ENCODE measurements around the gene CEP112.

The CEP112 gene

DNA sequence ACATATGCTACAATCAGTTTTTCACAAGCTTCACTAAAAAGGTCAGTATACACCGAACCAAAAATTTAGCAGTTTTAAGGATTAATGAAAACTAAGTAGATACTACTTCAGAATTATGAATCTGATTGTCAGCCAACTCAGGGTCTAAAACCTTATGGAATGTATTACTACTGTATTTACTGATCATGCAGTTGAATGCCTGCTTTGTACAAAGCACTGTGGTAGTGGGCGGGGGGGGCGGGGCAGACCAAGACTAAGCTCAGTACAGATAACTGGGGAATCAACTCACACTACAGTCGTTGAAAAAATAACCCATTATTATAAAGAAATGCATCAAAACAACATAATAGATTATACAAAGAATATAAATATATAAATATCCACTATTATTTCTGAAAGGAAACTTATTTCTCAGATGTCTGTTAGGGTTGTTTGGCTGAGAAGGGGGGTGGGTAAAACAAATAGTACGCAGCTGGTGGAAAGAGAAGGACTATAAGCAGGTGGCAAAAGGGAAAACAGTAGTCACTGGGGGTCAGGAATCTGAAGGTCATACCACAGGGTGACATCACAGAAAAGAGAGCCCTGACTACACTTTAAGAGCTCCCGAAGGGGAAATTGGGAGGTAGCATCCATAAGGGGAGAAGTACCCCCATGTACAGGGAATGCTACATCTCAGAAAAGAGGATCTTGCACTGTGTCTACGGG is 521.1 kb downstream of the CEP112 start:
- DNase-seq = no peak

DNA sequence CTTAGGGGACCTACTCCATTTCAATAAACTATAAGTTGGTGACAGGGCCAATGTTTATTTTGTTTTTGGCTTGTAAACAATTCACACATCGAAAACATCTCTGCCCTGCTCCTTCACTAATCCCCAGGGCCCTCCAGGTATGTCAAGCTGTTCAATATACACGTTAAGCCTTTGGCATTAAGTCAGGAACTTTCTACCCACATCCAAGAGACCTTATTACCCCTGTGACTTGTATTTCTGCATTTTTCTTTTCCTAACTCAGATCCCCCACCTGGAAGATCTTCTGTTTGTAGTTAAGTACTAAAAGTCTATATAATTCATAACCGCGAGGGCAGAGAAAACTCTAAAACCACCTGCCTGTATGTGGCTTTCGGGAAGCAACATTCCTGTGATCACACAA is 523.7 kb downstream of the CEP112 start:
- no peak for DNase-seq

DNA sequence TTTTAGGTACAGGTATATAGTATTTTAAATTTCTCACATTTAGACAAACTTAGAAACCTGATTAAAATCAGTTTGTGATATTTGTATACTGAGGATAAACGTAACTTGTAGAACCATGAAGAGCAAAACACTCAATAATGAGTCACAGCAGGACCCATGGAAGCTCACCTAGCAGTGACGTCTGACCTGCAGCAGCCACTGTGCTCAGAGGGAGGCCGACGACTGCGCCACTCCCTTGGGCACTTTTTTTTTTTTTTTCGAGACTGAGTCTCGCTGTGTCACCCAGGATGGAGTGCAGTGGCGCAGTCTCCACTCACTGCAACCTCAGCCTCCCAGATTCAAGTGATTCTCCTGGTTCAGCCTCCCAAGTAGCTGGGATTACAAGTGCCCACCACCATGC is 524.3 kb downstream of the CEP112 start:
- no peak for DNase-seq

DNA sequence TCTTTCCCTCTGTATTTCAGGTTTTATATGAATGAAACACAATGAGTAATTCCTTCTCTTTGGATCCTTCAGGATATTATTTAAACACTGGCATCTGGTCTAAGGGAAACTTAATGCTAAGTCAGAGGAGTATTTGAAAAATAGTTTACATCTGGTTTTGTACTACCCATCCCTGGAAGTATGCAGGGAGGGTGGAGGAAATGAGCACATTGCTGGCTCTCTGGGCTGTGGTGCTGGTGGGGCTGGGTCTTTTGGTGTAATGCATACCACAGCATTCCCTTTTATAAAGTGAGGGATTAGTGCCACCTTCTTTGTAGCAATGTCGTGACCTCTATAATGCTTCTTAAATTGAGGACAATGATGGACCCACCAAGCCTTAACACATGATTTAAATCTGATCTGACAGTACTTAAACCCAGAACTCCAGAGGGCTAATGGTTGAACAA is 525.0 kb downstream of the CEP112 start:
- no peak for DNase-seq

DNA sequence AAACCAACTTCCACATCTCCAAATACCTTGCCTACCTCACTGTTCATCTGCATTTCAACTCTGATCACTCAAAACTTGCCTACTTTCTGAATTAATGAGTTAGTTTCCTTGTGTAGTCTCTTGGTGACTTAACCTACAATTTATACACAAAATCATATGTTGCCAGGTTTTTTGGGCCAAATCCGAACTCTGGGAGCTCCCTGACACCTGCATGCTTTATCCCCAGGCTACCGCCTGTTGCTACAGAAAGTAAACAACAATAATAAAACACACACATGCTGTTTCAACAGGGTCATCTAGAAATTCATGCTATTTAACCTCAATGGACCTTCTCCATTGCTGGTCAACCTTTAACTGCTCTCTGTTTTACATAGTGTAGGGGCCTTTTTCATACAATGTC is 526.0 kb downstream of the CEP112 start:
- no peak for DNase-seq

DNA sequence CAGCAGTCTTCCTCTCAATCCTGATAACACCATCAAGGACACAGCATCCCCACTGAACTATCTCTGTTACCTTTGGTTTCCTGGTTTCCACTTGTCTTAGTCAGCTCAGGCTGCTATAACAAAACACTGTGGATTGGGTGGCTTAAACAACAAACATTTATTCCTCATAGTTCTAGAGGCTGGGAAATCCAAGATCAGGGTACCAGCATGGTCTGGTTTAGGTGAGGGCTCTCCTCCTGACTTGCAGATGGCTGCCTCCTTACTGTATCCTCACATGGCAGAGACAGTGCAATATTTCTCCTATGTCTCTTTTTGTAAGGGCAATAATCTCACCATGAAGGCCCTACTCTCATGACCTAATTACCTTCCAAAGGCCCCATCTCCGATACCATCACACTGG is 527.2 kb downstream of the CEP112 start:
- no peak for DNase-seq

DNA sequence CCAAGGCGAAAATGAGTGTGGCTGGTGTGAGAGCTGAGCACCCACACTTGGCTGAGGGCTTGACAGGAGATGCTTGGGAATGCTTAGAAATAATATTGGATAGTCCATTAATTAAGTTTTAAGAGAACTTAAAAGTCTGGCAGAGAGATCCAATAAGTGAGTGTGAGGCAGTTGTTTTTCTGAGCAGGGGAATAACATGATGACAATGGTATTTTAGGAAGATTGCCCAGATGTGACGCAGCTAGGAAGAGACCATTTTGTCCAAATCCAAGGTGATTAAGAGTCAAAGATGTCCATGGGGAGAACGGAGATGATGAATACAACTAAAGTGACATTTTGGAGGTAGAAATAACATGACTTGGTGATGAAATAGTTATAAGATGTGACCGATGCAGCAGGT is 527.7 kb downstream of the CEP112 start:
- DNase-seq = no peak

DNA sequence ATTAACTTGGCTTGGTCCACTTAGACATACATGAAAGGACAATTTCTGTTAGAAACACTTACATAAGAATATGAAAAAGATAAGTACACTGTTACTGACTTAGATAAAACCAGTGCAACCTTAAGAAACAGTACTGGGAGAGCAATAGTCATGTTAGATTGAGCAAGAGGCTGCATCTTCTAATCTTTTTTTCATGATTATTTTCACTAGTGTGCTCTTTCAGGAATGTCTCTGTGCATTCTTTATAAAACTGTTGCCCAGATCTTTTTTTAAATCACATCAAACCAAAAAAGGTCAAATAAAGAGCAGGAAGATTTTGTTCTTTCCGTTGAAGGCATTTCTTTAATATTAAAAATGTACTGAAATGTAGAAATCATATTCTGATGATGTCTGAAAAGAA is 529.7 kb downstream of the CEP112 start:
- no peak for DNase-seq

DNA sequence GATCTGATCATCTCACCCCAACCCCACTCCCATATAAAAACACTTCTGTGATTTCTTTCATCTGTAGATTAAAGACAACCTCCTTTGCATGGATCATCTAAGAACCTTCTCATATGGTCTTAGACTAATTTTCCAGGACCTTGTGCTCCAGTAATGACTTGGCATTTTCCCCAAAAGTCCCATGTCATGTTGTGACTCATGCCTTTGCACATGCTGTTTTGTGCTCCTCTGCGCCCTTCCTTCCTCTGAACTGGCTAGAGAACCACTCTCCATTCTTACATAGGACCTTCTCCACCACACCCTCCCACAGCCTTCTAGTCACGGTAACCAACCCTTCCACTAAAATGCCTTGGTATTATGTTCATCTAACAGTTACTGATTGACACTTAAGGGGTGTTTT is 531.0 kb downstream of the CEP112 start:
- no peak for DNase-seq

DNA sequence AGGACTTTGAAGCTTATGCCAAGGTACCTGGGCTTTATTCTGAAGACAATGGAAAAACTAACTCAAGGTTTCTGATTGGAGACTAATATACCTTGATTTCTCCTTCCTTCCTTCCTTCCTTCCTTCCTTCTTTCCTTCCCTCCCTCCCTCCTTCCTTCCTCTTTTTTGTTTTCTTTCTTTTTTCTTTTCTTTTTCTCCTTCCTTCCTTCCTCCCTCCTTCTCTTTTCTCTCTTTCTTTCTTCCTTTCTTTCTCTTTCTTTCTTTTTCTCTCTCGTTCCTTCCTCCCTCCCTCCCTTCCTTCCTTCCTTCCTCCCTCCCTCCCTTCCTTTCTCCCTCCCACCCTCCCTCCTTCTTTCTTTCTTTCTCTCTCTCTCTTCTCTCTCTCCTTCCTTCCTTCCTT is 531.9 kb downstream of the CEP112 start:
- no peak for DNase-seq

DNA sequence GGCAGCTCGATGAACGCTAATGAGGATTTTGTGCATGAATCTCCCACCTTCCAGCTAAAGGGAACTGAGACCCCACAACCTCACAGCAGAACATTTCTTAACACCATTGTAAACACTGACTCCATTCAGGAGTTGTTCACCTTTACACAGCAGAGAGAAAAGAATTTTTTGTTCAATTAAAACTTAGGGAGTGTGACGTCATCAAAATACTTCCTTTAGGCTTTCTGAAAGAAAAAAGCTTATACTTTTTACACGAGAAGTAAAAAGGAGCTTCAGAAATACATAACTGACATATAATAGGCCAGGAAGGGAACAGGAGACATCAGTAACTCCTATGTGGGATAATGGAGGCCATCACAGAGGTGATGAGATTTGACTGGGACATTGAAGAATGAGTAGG is 532.4 kb downstream of the CEP112 start:
- DNase-seq = no peak

DNA sequence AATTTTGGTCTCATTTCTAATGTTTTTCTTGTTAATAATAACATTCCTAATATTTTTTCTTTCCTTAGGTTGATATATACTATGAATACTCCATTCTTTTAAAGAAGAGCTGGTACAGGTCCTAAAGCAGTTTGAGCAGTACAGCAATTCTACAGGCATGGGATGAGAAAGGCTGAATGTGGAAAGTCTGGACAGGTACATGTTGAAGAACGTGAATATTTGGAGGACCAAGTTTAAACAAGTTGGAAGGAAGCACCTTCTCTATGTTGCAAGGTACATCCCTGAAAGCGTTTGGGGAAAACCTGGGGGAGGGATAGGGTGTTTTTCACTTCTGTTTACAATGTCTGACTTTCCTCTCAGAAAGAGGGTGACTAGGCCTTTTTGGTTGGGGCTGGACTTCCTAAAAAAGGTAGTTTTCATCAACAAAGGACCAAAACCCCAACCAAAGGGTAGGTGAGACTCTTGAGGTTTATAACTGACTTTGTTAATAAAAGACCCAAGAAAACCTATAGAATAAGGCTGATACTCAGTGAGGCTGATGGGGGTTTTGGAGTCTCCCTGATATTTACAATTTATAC is 534.6 kb downstream of the CEP112 start:
- no peak for DNase-seq

DNA sequence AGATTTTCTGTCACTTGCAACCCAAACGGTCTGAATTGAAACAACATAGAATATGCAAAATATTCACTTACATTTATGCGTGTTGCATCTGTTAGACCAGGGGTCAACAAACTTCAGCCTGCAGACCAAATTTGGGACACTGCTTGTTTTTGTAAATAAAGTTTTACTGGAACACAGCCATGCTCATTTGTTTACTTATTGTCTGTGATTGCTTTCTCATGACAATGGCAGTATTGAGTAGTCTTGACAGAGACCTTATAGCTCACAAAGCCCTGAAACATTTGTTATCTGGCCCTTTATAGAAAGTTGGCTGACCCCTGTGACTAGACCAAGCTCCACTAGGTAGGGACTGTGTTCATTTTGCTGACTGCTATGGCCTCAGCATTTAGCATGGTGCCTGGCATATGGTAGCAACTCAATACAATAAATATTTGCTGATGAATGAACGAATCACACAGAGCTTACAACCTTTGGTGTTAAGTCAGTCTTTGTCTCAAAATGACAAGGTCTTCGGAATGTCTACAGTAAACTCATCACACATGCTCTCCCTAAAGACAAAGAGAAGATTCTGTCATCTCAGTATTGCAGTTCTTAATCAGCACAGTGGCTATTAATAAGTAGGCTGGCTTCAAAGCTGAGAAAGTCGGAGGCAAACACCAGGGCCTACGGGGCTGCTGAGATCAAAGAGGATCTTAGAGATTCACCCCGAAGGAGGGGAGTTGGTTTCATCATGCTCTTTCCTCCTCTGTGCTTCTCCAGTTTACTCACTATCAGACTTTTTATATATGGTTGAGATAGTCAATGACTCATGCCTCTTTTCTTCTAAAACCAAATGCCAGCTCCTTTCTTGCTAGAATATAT is 535.3 kb downstream of the CEP112 start:
- no peak for DNase-seq

DNA sequence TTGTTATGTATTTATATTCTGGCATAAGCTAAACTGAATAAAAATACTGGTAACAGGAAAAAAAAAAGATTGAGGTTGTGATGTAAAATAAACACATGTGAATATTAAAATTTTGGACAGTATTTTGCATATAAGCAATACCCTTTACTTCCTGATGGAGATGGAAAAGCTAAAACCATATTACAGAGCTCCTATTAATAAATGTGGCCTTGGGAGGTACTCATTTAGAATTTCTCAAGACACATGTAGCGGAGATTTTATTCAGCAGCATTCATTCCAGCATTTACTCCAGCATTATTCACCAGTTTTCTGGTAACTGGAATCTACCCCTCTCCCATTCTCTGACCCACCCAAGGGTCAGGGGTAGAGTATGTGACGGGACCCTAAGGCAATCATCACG is 536.2 kb downstream of the CEP112 start:
- no peak for DNase-seq

DNA sequence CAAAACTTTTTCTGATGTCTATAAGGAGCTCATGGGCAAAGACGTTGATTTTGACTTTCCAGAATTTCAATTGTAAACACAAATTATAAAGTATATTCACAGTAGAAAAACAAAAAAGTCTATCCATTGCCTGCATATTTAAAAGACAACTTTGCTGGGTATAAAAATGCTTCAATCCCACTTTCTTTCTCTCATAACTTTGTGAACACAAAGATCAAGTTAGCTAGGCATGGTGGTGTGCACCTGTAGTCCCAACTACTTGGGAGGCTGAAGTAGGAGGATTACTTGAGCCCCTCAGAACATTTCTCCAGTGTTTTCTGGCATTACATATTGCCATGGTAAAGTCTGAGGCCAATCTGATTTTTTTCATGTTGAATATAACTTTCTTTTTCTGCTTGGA is 547.4 kb downstream of the CEP112 start:
- DNase-seq = no peak

DNA sequence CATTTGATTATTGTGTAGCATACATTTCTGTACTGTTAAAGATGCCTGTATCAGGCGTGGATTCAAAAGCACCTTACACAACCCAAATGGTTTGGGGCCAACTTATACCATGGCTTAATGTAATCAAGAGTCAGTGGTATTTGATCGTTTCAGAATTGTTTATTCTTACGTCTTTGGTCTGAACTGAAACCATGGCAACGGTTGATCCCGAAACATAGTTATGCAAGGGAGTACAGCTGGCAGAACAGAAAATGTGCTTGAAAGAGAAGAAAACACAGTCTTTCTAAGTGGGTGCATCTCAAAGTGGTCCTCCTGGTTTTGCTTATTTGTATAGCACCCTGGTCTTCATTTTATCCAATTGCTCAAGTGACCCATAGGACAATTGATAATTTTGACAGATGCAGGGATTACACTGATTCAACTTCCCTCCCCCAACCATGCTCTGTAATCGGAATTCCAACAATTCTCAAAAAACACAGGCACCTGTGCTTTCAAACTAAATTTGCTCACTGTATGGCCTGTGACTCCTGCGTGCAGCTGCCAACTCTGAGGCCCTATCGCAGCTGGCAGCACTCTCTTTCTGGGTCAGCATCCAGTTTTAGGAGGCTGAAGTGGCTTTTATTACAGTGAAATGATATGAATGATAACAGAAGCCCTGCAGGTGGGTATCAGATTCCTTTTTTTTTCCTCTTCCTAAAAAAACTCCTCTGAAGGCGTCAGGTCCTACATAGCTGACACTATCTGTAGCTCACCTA is 553.5 kb downstream of the CEP112 start:
- DNase-seq = no peak

DNA sequence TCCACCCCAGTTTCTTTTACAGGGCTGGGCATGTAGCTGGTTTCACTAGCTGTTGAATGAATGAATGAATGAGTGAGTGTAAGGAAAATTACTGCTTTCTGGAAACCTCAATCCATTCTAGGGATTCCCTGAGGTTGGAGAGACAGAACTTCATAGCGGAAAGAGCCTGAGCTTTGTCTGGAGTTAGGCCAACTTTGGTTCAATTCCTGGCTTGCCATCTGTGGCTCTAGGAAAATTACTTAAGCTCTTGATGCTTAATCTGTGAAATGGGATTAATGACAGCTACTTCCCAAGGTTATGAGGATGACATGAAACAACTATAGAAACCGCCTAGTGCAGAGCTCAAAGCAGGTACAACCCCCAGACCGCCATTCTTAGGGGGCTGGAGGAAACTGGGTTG is 554.1 kb downstream of the CEP112 start:
- DNase-seq = no peak

DNA sequence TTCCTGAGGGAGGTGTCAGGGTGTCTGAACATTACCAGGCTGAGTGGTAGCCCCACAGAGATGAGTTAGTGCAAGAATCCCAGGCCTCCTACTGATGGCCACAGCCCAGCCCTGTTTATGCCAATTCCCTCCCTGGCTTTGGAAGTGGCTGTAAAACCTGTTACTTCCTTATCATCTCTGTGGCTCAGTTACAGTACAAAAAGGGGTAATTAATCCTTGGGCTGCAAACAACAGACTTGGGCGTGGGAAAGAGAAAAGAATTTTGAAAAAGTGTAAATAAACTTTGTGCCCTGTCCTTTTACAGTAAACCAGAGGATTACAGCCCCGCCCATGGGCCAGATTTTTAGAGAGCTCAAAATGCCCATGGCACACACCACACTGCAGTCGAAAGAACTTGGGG is 557.4 kb downstream of the CEP112 start:
- no peak for DNase-seq

DNA sequence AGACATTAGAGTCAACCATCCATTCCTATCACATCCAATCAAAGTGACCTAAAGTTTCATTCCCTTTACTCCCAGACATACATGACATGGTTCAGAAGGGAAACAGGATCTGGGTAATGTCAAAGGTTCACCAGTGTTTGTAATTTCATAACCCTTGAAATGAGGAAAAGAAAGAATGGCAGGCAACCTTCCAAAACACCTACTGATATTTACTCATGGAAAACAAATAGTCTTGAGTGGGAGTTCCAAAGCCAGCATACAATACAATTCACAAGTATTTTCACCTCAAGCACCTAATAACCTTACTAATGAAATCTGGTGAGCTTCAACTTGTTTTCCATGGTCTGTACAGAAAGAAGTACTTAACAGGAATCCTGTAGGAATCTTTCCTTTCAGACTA is 557.9 kb downstream of the CEP112 start:
- no peak for DNase-seq

DNA sequence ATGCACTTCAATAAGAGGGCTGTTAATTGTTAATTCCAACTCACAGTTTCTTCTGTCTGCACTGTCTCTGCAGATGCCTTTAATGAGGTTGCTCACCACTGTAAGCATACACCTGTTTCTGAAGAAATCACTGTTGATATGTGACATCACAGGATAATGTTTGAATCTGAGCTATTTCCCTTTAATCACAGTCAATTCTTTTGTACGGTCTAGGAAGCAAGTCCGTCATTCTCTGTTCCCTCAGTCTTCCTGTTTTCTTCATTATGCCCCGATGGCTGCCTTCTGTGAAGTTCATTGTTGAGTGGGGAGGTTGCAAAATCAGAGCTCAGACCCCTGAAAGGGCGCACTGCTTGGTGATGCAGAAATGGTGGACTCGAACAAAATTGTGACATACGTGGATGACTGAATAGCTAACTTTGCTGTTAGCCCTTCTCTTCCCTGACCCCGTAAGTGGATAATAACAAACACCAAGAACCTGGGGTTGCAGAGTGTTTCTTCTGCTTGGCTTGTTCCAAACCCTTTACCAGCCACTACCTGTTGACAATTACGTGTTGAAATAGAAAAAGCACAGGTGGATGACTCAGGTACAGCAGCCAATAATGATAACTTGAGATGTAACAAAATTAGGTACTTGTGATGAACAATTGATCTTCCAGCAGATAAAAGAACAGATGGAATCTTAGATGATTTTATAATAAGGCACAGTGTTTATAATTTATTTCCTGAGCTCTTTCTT is 558.6 kb downstream of the CEP112 start:
- no peak for DNase-seq

DNA sequence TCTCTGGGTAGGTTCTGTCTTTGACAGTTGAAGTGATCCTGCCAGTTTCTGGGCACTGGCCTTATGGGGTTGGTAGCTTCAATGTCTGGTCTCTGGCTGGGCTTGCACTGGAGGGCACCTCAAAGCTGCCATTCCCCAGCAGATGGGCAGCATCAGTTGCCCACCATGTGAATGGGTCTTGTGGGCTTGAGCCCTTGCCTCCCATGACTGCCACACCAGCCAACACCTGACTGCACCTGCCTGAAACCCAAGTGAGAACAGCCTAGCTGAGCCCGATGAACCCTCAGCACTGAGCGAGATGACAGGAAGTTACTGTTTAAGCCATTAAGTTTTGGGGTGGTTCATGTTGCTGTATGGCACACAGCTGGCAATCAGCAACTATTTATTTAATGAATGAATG is 561.4 kb downstream of the CEP112 start:
- no peak for DNase-seq

DNA sequence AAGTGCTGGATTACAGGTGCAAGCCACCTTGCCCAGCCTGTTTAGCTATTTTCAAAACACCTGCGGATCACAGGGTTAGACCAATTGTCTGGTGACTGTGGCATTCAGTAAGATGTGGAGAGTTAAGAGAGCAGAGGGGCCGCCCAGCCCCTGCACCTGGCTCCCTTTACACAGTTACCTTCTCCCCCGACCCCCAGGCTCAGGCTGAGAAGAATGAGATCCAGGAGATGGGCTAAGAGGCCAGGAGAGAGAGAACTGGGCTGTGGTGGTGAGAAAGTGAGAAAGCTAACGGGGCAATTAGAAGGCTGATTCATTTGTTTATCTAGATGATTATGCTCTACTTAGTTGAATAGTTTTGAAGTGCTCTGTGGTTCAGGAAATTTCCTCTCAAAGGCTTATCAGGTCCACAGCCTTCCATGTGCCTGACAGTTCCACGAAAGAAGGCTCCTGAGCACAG is 562.7 kb downstream of the CEP112 start:
- no peak for DNase-seq

DNA sequence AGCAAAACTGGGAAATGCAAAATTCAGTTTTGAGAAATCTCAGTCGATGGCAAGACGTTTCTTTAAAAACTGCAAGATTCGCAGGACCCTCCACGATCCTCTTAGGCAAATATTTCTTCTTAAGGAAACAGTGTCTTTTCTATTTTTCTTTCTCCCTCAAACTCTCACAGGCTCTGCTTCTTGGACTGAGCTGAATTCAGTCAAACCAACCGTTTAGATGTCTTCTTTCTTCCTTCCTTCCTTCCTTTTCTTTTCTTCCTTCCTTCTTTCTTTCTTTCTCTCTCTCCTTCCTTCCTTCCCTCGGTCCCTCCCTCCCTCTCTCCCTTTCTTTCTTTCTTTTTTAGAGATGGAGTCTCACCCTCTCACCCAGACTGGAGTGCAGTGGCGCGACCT is 563.3 kb downstream of the CEP112 start:
- no peak for DNase-seq

Measured in NCI-H2081 treated with DMSO at 0.1 percent for 48 hours (cell line).